ENCODE data around the gene VPS25. TPM values are rescaled to one million over a fixed set of nuclear protein-coding genes. Genes with fewer than 3 reads are reported as not detected.

VPS25 gene
- total and polyA plus RNA-seq, 9 of the 15 experiments (the other 6 are each of a cell fraction or from before 2014, with no cell fraction given), result 123 to 352 (median 180) TPM

- no peak for TF ChIP-seq SRSF1 (IDR thresholded peaks at IDR 0.05; ENCODE audit: low read depth, low read length)
- TF ChIP-seq ZNF77 (CRISPR knock-in tag; IDR thresholded peaks at IDR 0.05), result no peak
- TF ChIP-seq MCM7 (IDR thresholded peaks at IDR 0.05), result no peak
- no peak for TF ChIP-seq STAT5B (CRISPR knock-in tag; IDR thresholded peaks at IDR 0.05)
- peak; percentile 29; the same call in 1 of the 2 replicates for TF ChIP-seq EP400 (IDR thresholded peaks at IDR 0.05)
- TF ChIP-seq HCFC1 (IDR thresholded peaks at IDR 0.05; ENCODE audit: low read depth, low read length), result no peak
- TF ChIP-seq ZKSCAN3 (CRISPR knock-in tag; IDR thresholded peaks at IDR 0.05), result no peak
- no peak for TF ChIP-seq GABPB2 (CRISPR knock-in tag; conservative IDR thresholded peaks at IDR 0.05)
- peak; percentile 70 for TF ChIP-seq TFAP4 (CRISPR knock-in tag; IDR thresholded peaks at IDR 0.05; ENCODE audit: borderline replicate concordance)
- peak; percentile 76 for TF ChIP-seq LCOR (CRISPR knock-in tag; IDR thresholded peaks at IDR 0.05)
- TF ChIP-seq POLR3G (IDR thresholded peaks at IDR 0.05; ENCODE audit: extremely low read depth, insufficient read length, insufficient replicate concordance), result no peak
- peak; percentile 30 for TF ChIP-seq POU5F1 (IDR thresholded peaks at IDR 0.05; ENCODE audit: borderline replicate concordance, low read depth, low read length, partially characterized antibody)
- no peak for TF ChIP-seq PPARD (CRISPR knock-in tag; IDR thresholded peaks at IDR 0.05)
- no peak for TF ChIP-seq ELF4 (CRISPR knock-in tag; IDR thresholded peaks at IDR 0.05)
- TF ChIP-seq HINFP (tag; conservative IDR thresholded peaks at IDR 0.05; ENCODE audit: low read depth), result peak; percentile 49; the same call in 1 of the 2 replicates
- no peak for TF ChIP-seq ZC3H8 (IDR thresholded peaks at IDR 0.05)
- TF ChIP-seq, protein P1, sequence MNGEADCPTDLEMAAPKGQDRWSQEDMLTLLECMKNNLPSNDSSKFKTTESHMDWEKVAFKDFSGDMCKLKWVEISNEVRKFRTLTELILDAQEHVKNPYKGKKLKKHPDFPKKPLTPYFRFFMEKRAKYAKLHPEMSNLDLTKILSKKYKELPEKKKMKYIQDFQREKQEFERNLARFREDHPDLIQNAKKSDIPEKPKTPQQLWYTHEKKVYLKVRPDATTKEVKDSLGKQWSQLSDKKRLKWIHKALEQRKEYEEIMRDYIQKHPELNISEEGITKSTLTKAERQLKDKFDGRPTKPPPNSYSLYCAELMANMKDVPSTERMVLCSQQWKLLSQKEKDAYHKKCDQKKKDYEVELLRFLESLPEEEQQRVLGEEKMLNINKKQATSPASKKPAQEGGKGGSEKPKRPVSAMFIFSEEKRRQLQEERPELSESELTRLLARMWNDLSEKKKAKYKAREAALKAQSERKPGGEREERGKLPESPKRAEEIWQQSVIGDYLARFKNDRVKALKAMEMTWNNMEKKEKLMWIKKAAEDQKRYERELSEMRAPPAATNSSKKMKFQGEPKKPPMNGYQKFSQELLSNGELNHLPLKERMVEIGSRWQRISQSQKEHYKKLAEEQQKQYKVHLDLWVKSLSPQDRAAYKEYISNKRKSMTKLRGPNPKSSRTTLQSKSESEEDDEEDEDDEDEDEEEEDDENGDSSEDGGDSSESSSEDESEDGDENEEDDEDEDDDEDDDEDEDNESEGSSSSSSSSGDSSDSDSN (IDR thresholded peaks at IDR 0.05; ENCODE audit: borderline replicate concordance in 1 of 2, low read depth in 2 of 2, low read length in 2 of 2), result 0 out of 4 replicates have a peak, but pooled peaks of 1 of the 2 experiments have one; percentile 25
- TF ChIP-seq FOSL1 (tag; conservative IDR thresholded peaks at IDR 0.05), result no peak
- TF ChIP-seq, protein P2, sequence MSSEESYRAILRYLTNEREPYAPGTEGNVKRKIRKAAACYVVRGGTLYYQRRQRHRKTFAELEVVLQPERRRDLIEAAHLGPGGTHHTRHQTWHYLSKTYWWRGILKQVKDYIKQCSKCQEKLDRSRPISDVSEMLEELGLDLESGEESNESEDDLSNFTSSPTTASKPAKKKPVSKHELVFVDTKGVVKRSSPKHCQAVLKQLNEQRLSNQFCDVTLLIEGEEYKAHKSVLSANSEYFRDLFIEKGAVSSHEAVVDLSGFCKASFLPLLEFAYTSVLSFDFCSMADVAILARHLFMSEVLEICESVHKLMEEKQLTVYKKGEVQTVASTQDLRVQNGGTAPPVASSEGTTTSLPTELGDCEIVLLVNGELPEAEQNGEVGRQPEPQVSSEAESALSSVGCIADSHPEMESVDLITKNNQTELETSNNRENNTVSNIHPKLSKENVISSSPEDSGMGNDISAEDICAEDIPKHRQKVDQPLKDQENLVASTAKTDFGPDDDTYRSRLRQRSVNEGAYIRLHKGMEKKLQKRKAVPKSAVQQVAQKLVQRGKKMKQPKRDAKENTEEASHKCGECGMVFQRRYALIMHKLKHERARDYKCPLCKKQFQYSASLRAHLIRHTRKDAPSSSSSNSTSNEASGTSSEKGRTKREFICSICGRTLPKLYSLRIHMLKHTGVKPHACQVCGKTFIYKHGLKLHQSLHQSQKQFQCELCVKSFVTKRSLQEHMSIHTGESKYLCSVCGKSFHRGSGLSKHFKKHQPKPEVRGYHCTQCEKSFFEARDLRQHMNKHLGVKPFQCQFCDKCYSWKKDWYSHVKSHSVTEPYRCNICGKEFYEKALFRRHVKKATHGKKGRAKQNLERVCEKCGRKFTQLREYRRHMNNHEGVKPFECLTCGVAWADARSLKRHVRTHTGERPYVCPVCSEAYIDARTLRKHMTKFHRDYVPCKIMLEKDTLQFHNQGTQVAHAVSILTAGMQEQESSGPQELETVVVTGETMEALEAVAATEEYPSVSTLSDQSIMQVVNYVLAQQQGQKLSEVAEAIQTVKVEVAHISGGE (CRISPR knock-in tag; IDR thresholded peaks at IDR 0.05), result peak in 1 of 3 experiments; percentile 44; a peak in 1 of 6 replicates
- no peak for TF ChIP-seq ZNF253 (CRISPR knock-in tag; conservative IDR thresholded peaks at IDR 0.05)
Measured at GRCh38 chr17:42744806-42745617, 28.2 kb upstream of the VPS25 start, which contains the start of gene EZH1 (continued).
